RWPE2 (cell line): ENCODE data around the gene SLC22A2.

Experiments
- ATAC-seq: fragments of 200-7000 bp; cut with Tn5 transposase; 3 replicates; pipeline ENCODE4 v1.9.1; 2021; ENCODE audit warnings: low read depth
- DNase-seq: peaks from one replicate; pipeline ENCODE4 v3.0.0-alpha.2; 2020; ENCODE audit warnings: low spot score
- H3K27ac ChIP-seq: fragments of 450-650 bp; 2 replicates; pipeline ENCODE4 v1.5.1; 2017; ENCODE audit warnings: mild to moderate bottlenecking; ENCODE audit not compliant: poor library complexity, severe bottlenecking
- H3K27me3 ChIP-seq: fragments of 250-450 bp; sonication (Bioruptor Pico); 2 replicates; pipeline ENCODE4 v1.5.1; 2021; ENCODE audit warnings: mild to moderate bottlenecking, moderate library complexity; ENCODE audit not compliant: insufficient read depth, poor library complexity, severe bottlenecking
- H3K36me3 ChIP-seq: fragments of 250-450 bp; sonication (Bioruptor Pico); 2 replicates; pipeline ENCODE4 v1.5.1; 2020; ENCODE audit warnings: low read depth, mild to moderate bottlenecking, moderate library complexity
- H3K4me1 ChIP-seq: fragments of 250-450 bp; sonication (Bioruptor Pico); 2 replicates; pipeline ENCODE4 v1.5.1; 2021; ENCODE audit warnings: mild to moderate bottlenecking, moderate library complexity; ENCODE audit not compliant: insufficient read depth, poor library complexity, severe bottlenecking
- H3K4me3 ChIP-seq: fragments of 250-450 bp; sonication (Bioruptor Pico); 2 replicates; pipeline ENCODE4 v1.5.1; 2021; ENCODE audit warnings: mild to moderate bottlenecking, moderate library complexity; ENCODE audit not compliant: severe bottlenecking
- H3K9me3 ChIP-seq: fragments of 250-450 bp; sonication (Bioruptor Pico); 2 replicates; pipeline ENCODE4 v1.5.1; 2021; ENCODE audit warnings: mild to moderate bottlenecking, moderate library complexity; ENCODE audit not compliant: severe bottlenecking
- CTCF ChIP-seq: fragments of 450-650 bp; IDR thresholded peaks from one replicate; pipeline ENCODE4 v1.5.1; 2017; ENCODE audit warnings: mild to moderate bottlenecking, moderate library complexity; ENCODE audit not compliant: poor library complexity, severe bottlenecking

The SLC22A2 gene

GRCh38 chr6:160269771-160270170 is 11.2 kb upstream of the SLC22A2 start:
- ATAC-seq (no peak), DNase-seq (no peak)
- Histone ChIP-seq H3K9me3 (no peaks in the 10 kb centered on the region), H3K27me3 (no peaks in the 10 kb centered on the region), H3K4me1 (peaks cover 3% of the 10 kb centered on the region), H3K4me3 (no peak overlapping the region), H3K27ac (no peak overlapping the region), H3K36me3 (no peaks in the 10 kb centered on the region)
- TF ChIP-seq CTCF: no peak

- H3K4me1 ChIP-seq: peaks cover 3% of the 10 kb centered on the region
- H3K36me3 ChIP-seq: no peaks in the 10 kb centered on the region
- H3K27ac ChIP-seq: no peak overlapping the region
- no peak for TF ChIP-seq CTCF
- no peaks in the 10 kb centered on the region for H3K27me3 ChIP-seq
- no peaks in the 10 kb centered on the region for H3K9me3 ChIP-seq
- ATAC-seq (no peak), DNase-seq (no peak)
- H3K4me3 ChIP-seq: no peak overlapping the region
These were observed 10.5 kb upstream of the SLC22A2 start for GRCh38 chr6:160269023-160269521.

- Histone ChIP-seq H3K36me3 (no peaks in the 10 kb centered on the region), H3K4me1 (no peaks in the 10 kb centered on the region), H3K27ac (no peak overlapping the region), H3K4me3 (no peak overlapping the region), H3K27me3 (no peaks in the 10 kb centered on the region), H3K9me3 (no peaks in the 10 kb centered on the region)
- TF ChIP-seq CTCF: no peak
- no peak for ATAC-seq
- DNase-seq: no peak
These were observed 8.5 kb upstream of the SLC22A2 start for GRCh38 chr6:160267102-160267501.

- no peak overlapping the region for H3K4me3 ChIP-seq
- no peak overlapping the region for H3K27ac ChIP-seq
- H3K4me1 ChIP-seq: no peaks in the 10 kb centered on the region
- ATAC-seq: no peak
- no peaks in the 10 kb centered on the region for H3K9me3 ChIP-seq
- no peaks in the 10 kb centered on the region for H3K36me3 ChIP-seq
- TF ChIP-seq CTCF: no peak
- DNase-seq: no peak
- no peaks in the 10 kb centered on the region for H3K27me3 ChIP-seq
These were observed 7.4 kb upstream of the SLC22A2 start for GRCh38 chr6:160265869-160266476.

GRCh38 chr6:160264061-160264612 is 5.5 kb upstream of the SLC22A2 start:
- DNase-seq: no peak
- H3K4me1 ChIP-seq: no peaks in the 10 kb centered on the region
- no peaks in the 10 kb centered on the region for H3K36me3 ChIP-seq
- H3K9me3 ChIP-seq: no peaks in the 10 kb centered on the region
- TF ChIP-seq CTCF: no peak
- H3K27me3 ChIP-seq: no peaks in the 10 kb centered on the region
- no peak for ATAC-seq
- H3K4me3 ChIP-seq: no peak overlapping the region
- H3K27ac ChIP-seq: no peak overlapping the region
